UCSD-AML1 (cell line): ENCODE data around the gene TJP3.

Experiments used
- DNase-seq: peaks from one replicate; lab custom pipeline; 2025; ENCODE audit not compliant: unreplicated experiment; lab: John Stamatoyannopoulos, UW

Gene TJP3

GRCh38 chr19:3691372-3691716 is 16.8 kb upstream of the TJP3 start:
- DNase-seq = no peak

- DNase-seq = no peak
Observed at GRCh38 chr19:3691726-3692125, 16.5 kb upstream of the TJP3 start.

- peak; percentile 30 for DNase-seq
Observed at GRCh38 chr19:3692141-3693024, 15.8 kb upstream of the TJP3 start.

GRCh38 chr19:3693025-3693925 is 14.9 kb upstream of the TJP3 start:
- no peak for DNase-seq

- no peak for DNase-seq
Observed at GRCh38 chr19:3694361-3695123, 13.6 kb upstream of the TJP3 start.

- no peak for DNase-seq
Observed at GRCh38 chr19:3695124-3695733, 13.0 kb upstream of the TJP3 start.

GRCh38 chr19:3695986-3696659 is 12.1 kb upstream of the TJP3 start:
- no peak for DNase-seq

- no peak for DNase-seq
Observed at GRCh38 chr19:3696660-3696995, 11.6 kb upstream of the TJP3 start.

GRCh38 chr19:3697094-3697493 is 11.1 kb upstream of the TJP3 start:
- no peak for DNase-seq

- no peak for DNase-seq
Observed at GRCh38 chr19:3697671-3698385, 10.4 kb upstream of the TJP3 start.

GRCh38 chr19:3698386-3698950 is 9.7 kb upstream of the TJP3 start:
- no peak for DNase-seq

GRCh38 chr19:3698974-3699740 is 9.0 kb upstream of the TJP3 start:
- peak; percentile 53 for DNase-seq

- DNase-seq = no peak
Observed at GRCh38 chr19:3699741-3700241, 8.4 kb upstream of the TJP3 start.

GRCh38 chr19:3700242-3701032 is 7.7 kb upstream of the TJP3 start, which contains the start of gene PIP5K1C:
TSS of gene PIP5K1C (minus strand) at chr19:3700468. CDS start at chr19:3700390, 78 bp downstream.
- DNase-seq = peak; percentile 90

GRCh38 chr19:3701200-3701599 is 7.0 kb upstream of the TJP3 start:
- no peak for DNase-seq

- no peak for DNase-seq
Observed at GRCh38 chr19:3707868-3708206, 347 bp upstream of the TJP3 start.

GRCh38 chr19:3710265-3710812 is 2.2 kb downstream of the TJP3 start:
- DNase-seq = peak; percentile 75
